CD14-positive monocyte (primary cell): ENCODE data around the gene UNC119B. TPM values are rescaled to one million over a fixed set of nuclear protein-coding genes. Genes with fewer than 3 reads are reported as not detected.
A peak's percentile ranks its signal among the peaks of the same experiment; 100 is the strongest.

Experiments
- DNase-seq, 3 donors: peaks; one replicate each; pipeline ENCODE4 v3.0.0-alpha.2; 2011 to 2022
- H2AFZ ChIP-seq: 2 replicates; pipeline ENCODE4 v1.6.0; 2012; ENCODE audit warnings: mild to moderate bottlenecking, low read depth, low read length, inconsistent platforms; ENCODE audit not compliant: insufficient read depth, poor library complexity, severe bottlenecking
- H3K27ac ChIP-seq, 2 donors: 1 replicate in 1 of 2; 2 replicates in 1 of 2; pipeline ENCODE4 v1.5.1; 2012 to 2013; ENCODE audit warnings: low read length in 2 of 2, control low read depth in 1 of 2, inconsistent platforms in 1 of 2, low read depth in 1 of 2, mild to moderate bottlenecking in 1 of 2
- H3K27me3 ChIP-seq, 2 donors: one replicate each; pipeline versions ENCODE4 v1.6.0 to v1.6.1; 2011 to 2013; ENCODE audit warnings: low read length in 2 of 2; ENCODE audit not compliant: control insufficient read depth in 2 of 2, insufficient read depth in 2 of 2
- H3K36me3 ChIP-seq, 2 donors: replicated peaks in 1 of 2; 1 replicate in 1 of 2; 2 replicates in 1 of 2; pipeline versions ENCODE4 v1.5.1 to v1.6.1; 2012 to 2013; ENCODE audit warnings: low read length in 2 of 2, control low read depth in 1 of 2, inconsistent platforms in 1 of 2, mild to moderate bottlenecking in 1 of 2; ENCODE audit not compliant: insufficient read depth in 2 of 2, control insufficient read depth in 1 of 2
- H3K4me1 ChIP-seq, 2 donors: 1 replicate in 1 of 2; 2 replicates in 1 of 2; pipeline versions ENCODE4 v1.5.1 to v1.6.1; 2012 to 2013; ENCODE audit warnings: low read length in 2 of 2, control low read depth in 1 of 2, inconsistent platforms in 1 of 2, mild to moderate bottlenecking in 1 of 2, moderate library complexity in 1 of 2; ENCODE audit not compliant: insufficient read depth in 2 of 2, control insufficient read depth in 1 of 2
- H3K4me2 ChIP-seq: replicated peaks from 2 replicates; pipeline ENCODE3; 2012; ENCODE audit warnings: low read length, moderate library complexity, mild to moderate bottlenecking; ENCODE audit not compliant: poor library complexity, severe bottlenecking; ENCODE audit errors: extremely low read depth
- H3K4me3 ChIP-seq, 3 experiments: fragments of 200-600 bp in 1 of 3; sonication (generic) in 1 of 3; replicated peaks in 1 of 3; 1 replicate in 2 of 3; 2 replicates in 1 of 3; pipeline ENCODE4 v1.5.1; 2011 to 2013; ENCODE audit warnings: low read length in 3 of 3, mild to moderate bottlenecking in 3 of 3, control low read depth in 2 of 3, low read depth in 2 of 3, inconsistent platforms in 1 of 3, moderate library complexity in 1 of 3
- H3K79me2 ChIP-seq: 2 replicates; pipeline ENCODE4 v1.6.0; 2012; ENCODE audit warnings: mild to moderate bottlenecking, control low read depth, inconsistent platforms, low read length, moderate library complexity; ENCODE audit not compliant: insufficient read depth
- H3K9ac ChIP-seq: 2 replicates; pipeline ENCODE4 v1.6.0; 2017; ENCODE audit warnings: low read length, mild to moderate bottlenecking; ENCODE audit not compliant: insufficient read depth, poor library complexity, severe bottlenecking
- H3K9me3 ChIP-seq, 2 donors: replicated peaks in 1 of 2; 1 replicate in 1 of 2; 2 replicates in 1 of 2; pipeline versions ENCODE4 v1.5.1 to v1.6.1; 2012 to 2013; ENCODE audit warnings: low read length in 2 of 2, control low read depth in 1 of 2; ENCODE audit not compliant: control insufficient read depth in 1 of 2, insufficient read depth in 1 of 2
- H4K20me1 ChIP-seq: 2 replicates; pipeline ENCODE4 v1.6.0; 2012; ENCODE audit warnings: mild to moderate bottlenecking, low read length, control low read depth, moderate library complexity; ENCODE audit not compliant: insufficient read depth
- H3K27ac Mint-ChIP-seq, 7 donors: one replicate each; pipeline ENCODE4 v1.8.0; 2020; ENCODE audit warnings: mild to moderate bottlenecking in 7 of 7, mixed read lengths in 7 of 7, moderate library complexity in 6 of 7, inconsistent platforms in 2 of 7
- H3K27me3 Mint-ChIP-seq, 3 donors: one replicate each; pipeline ENCODE4 v1.8.0; 2021 to 2022; ENCODE audit warnings: low read depth in 3 of 3, mild to moderate bottlenecking in 3 of 3, mixed read lengths in 3 of 3, moderate library complexity in 3 of 3, inconsistent platforms in 1 of 3
- H3K36me3 Mint-ChIP-seq, 2 donors: one replicate each; pipeline ENCODE4 v1.8.0; 2020; ENCODE audit warnings: mixed read lengths in 2 of 2, inconsistent platforms in 1 of 2, mild to moderate bottlenecking in 1 of 2
- H3K4me1 Mint-ChIP-seq: one replicate; pipeline ENCODE4 v1.8.0; 2020; ENCODE audit warnings: mild to moderate bottlenecking, mixed read lengths
- H3K4me3 Mint-ChIP-seq, 2 donors: one replicate each; pipeline ENCODE4 v1.8.0; 2020; ENCODE audit warnings: mild to moderate bottlenecking in 2 of 2, mixed read lengths in 2 of 2, moderate library complexity in 1 of 2
- H3K9me3 Mint-ChIP-seq, 7 donors: one replicate each; pipeline ENCODE4 v1.8.0; 2020 to 2022; ENCODE audit warnings: mixed read lengths in 7 of 7, mild to moderate bottlenecking in 6 of 7, moderate library complexity in 6 of 7, inconsistent platforms in 2 of 7
- WGBS: methylation state at CpG from one replicate; pipeline ENCODE4 v1.1.5; 2013; ENCODE audit warnings: missing lambda C conversion rate; ENCODE audit not compliant: insufficient coverage; 5-methylcytosine and 5-hydroxymethylcytosine counted together
- intact Hi-C, 2 donors: fragments of 100-400 bp; cut with micrococcal nuclease; formaldehyde crosslinking; loops; one replicate each; pipeline versions ENCODE4 v1.15.0 to v1.15.1; 2023
- polyA plus RNA-seq, 3 donors: library from polyadenylated mRNA; depleted of rRNA in 1 of 3; unstranded in 2 of 3; stranded (reverse) in 1 of 3; fragments of 300-500 nt in 2 of 3; fragments of >200 nt in 1 of 3; fragmentation: Illumina TruSeq in 2 of 3; gene quantifications; 1 replicate in 2 of 3; 2 replicates in 1 of 3; pipeline ENCODE4 v1.2.3, GENCODE V29; 2012 to 2021
- TF ChIP-seq, protein P1 (sequence below): fragments of 200-600 bp; IDR thresholded peaks from one replicate; pipeline ENCODE4 v1.8.0; 2022; ENCODE audit warnings: antibody characterized with exemption, mild to moderate bottlenecking

Gene UNC119B
- polyA plus RNA-seq, 3 donors: 1.1 to 9.1 (median 2.1) TPM

DNA sequence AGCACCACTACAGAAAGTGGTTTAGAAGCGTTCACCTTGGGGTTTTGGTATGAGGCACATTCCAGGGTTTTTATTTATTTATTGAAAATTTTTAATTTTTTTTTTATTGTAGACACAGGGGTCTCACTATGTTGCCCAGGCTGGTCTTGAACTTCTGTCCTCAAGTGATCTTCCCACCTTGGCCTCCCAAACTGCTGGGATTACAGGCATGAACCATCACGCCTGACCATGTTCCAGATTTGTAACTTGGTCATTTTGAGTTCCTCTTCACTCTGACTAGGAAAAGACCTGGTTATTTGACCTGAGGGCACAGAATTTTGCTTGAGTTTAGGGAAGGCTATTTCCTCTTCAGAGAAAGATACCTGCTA lies 20.2 kb upstream of the UNC119B start:
- no peak for DNase-seq
- Mint-ChIP-seq H3K4me1 (peaks cover 52% of the 10 kb centered on the region), H3K9me3 (no peaks in the 10 kb centered on the region), H3K36me3 (peaks cover 24 to 37% of the 10 kb centered on the region in 2 donors), H3K27ac (no peak overlapping the region), H3K27me3 (peaks cover 0 to 3% (median 0%) of the 10 kb centered on the region in 3 donors), H3K4me3 (no peak overlapping the region)
- Histone ChIP-seq H4K20me1 (peaks cover 63% of the 10 kb centered on the region), H3K36me3 (peaks cover 18 to 27% of the 10 kb centered on the region in 2 donors), H3K27me3 (no peaks in the 10 kb centered on the region), H3K4me3 (no peak overlapping the region), H3K4me1 (peaks cover 36 to 46% of the 10 kb centered on the region in 2 donors), H3K9ac (no peak overlapping the region), H3K27ac (no peak overlapping the region), H3K4me2 (no peak overlapping the region), H2AFZ (no peak overlapping the region), H3K9me3 (no peaks in the 10 kb centered on the region), H3K79me2 (peaks cover 80% of the 10 kb centered on the region)
- intact Hi-C loops: no loop called here
- no CpG with 5 or more reads among the region's 2 CpGs for WGBS
- TF ChIP-seq, protein P1, sequence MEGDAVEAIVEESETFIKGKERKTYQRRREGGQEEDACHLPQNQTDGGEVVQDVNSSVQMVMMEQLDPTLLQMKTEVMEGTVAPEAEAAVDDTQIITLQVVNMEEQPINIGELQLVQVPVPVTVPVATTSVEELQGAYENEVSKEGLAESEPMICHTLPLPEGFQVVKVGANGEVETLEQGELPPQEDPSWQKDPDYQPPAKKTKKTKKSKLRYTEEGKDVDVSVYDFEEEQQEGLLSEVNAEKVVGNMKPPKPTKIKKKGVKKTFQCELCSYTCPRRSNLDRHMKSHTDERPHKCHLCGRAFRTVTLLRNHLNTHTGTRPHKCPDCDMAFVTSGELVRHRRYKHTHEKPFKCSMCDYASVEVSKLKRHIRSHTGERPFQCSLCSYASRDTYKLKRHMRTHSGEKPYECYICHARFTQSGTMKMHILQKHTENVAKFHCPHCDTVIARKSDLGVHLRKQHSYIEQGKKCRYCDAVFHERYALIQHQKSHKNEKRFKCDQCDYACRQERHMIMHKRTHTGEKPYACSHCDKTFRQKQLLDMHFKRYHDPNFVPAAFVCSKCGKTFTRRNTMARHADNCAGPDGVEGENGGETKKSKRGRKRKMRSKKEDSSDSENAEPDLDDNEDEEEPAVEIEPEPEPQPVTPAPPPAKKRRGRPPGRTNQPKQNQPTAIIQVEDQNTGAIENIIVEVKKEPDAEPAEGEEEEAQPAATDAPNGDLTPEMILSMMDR: no peak

DNA sequence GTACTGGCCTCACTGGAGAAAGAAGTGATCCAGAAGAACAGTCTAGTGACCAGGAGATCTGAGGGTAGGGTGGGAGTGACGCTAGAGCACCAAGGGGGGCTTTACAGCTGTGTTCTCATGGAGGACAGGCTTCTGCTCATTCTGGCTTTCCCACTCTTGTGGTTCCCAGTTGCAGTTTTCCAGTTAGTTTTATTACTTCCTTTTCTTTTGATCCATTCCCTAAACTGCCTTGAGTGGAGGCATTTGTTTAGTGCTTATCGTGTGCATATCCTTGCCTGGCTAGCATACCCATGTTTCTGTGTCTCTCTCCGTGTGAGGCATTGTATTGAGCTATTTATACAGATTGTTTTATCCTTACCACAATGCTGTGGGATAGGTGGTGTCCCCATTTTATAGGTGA lies 19.3 kb upstream of the UNC119B start:
- H3K4me3 ChIP-seq: no peak overlapping the region
- H3K36me3 ChIP-seq: peaks cover 27 to 36% of the 10 kb centered on the region in 2 donors
- Mint-ChIP-seq H3K9me3 (no peaks in the 10 kb centered on the region), H3K36me3 (peaks cover 32 to 46% of the 10 kb centered on the region in 2 donors), H3K27ac (peak overlapping the region in 2 of 7 donors; percentile 36 to 45), H3K4me1 (peaks cover 43% of the 10 kb centered on the region), H3K27me3 (peaks cover 0 to 2% (median 0%) of the 10 kb centered on the region in 3 donors), H3K4me3 (no peak overlapping the region)
- peaks cover 63% of the 10 kb centered on the region for H4K20me1 ChIP-seq
- H3K9me3 ChIP-seq: no peaks in the 10 kb centered on the region
- H3K9ac ChIP-seq: no peak overlapping the region
- H3K79me2 ChIP-seq: peaks cover 81% of the 10 kb centered on the region
- H3K27me3 ChIP-seq: no peaks in the 10 kb centered on the region
- TF ChIP-seq, protein P1: no peak
- H3K4me1 ChIP-seq: peaks cover 27 to 37% of the 10 kb centered on the region in 2 donors
- no peak for DNase-seq
- H3K27ac ChIP-seq: peak overlapping the region in 1 of 2 donors; percentile 40
- H3K4me2 ChIP-seq: no peak overlapping the region
- no CpG with 5 or more reads among the region's 3 CpGs for WGBS
- no peak overlapping the region for H2AFZ ChIP-seq
- intact Hi-C loops: no loop called here
